BE2C (cell line): ENCODE results near the gene MLPH.
"Not testable (repeated sequence)": the region's sequence is repeated elsewhere in the genome, so short reads cannot be mapped to it uniquely, and the experiment has no call there.

Source experiments
- DNase-seq: peaks from one replicate; pipeline ENCODE4 v3.0.0-alpha.2; 2020
- H3K27me3 ChIP-seq: fragments of 250-450 bp; sonication (Bioruptor Pico); 2 replicates; pipeline ENCODE4 v1.5.1; 2020; ENCODE audit warnings: mild to moderate bottlenecking
- H3K36me3 ChIP-seq: fragments of 250-450 bp; sonication (Bioruptor Pico); 2 replicates; pipeline ENCODE4 v1.5.1; 2020; ENCODE audit warnings: mild to moderate bottlenecking
- H3K4me1 ChIP-seq: fragments of 250-450 bp; sonication (Bioruptor Pico); 2 replicates; pipeline ENCODE4 v1.5.1; 2020
- H3K4me3 ChIP-seq: 2 replicates; pipeline ENCODE4 v1.5.1; 2011; ENCODE audit warnings: low read depth, low read length
- H3K9me3 ChIP-seq: fragments of 250-450 bp; sonication (Bioruptor Pico); 2 replicates; pipeline ENCODE4 v1.5.1; 2020
- CTCF ChIP-seq: IDR thresholded peaks from 2 replicates; pipeline ENCODE4 v1.5.1; 2012; ENCODE audit warnings: mild to moderate bottlenecking, low read depth, low read length

The MLPH gene

GRCh38 chr2:237464757-237465391 lies 22.2 kb upstream of the MLPH start:
- H3K4me1 ChIP-seq = no peaks in the 10 kb centered on the region
- H3K9me3 ChIP-seq = no peaks in the 10 kb centered on the region
- H3K27me3 ChIP-seq = no peaks in the 10 kb centered on the region
- H3K4me3 ChIP-seq = no peak overlapping the region
- H3K36me3 ChIP-seq = no peaks in the 10 kb centered on the region
- no peak for DNase-seq
- TF ChIP-seq CTCF = no peak

GRCh38 chr2:237465515-237466148 lies 21.4 kb upstream of the MLPH start:
- Histone ChIP-seq H3K36me3 (no peaks in the 10 kb centered on the region), H3K4me1 (no peaks in the 10 kb centered on the region), H3K27me3 (no peaks in the 10 kb centered on the region), H3K4me3 (no peak overlapping the region), H3K9me3 (no peaks in the 10 kb centered on the region)
- no peak for DNase-seq
- TF ChIP-seq CTCF = no peak

- TF ChIP-seq CTCF = no peak
Observed at GRCh38 chr2:237466211-237466610, 20.8 kb upstream of the MLPH start.

GRCh38 chr2:237467447-237468179 lies 19.4 kb upstream of the MLPH start:
- Histone ChIP-seq H3K36me3 (no peaks in the 10 kb centered on the region), H3K4me3 (no peak overlapping the region), H3K27me3 (no peaks in the 10 kb centered on the region), H3K9me3 (no peaks in the 10 kb centered on the region), H3K4me1 (no peaks in the 10 kb centered on the region)
- TF ChIP-seq CTCF = no peak
- DNase-seq = no peak

More at GRCh38 chr2:237466211-237466610, 20.8 kb upstream of the MLPH start:
- DNase-seq = no peak
- no peak overlapping the region for H3K4me3 ChIP-seq
- H3K36me3 ChIP-seq = no peaks in the 10 kb centered on the region
- no peaks in the 10 kb centered on the region for H3K4me1 ChIP-seq
- H3K27me3 ChIP-seq = no peaks in the 10 kb centered on the region
- H3K9me3 ChIP-seq = no peaks in the 10 kb centered on the region

- DNase-seq, H3K4me1 ChIP-seq, H3K9me3 ChIP-seq, H3K4me3 ChIP-seq, H3K36me3 ChIP-seq, H3K27me3 ChIP-seq: not testable (repeated sequence)
Observed at GRCh38 chr2:237469410-237469809, 17.6 kb upstream of the MLPH start.

GRCh38 chr2:237469849-237470248 lies 17.2 kb upstream of the MLPH start:
- TF ChIP-seq CTCF = no peak
- DNase-seq = no peak
- Histone ChIP-seq H3K9me3 (no peaks in the 10 kb centered on the region), H3K4me3 (no peak overlapping the region), H3K36me3 (no peaks in the 10 kb centered on the region), H3K4me1 (peaks cover 4% of the 10 kb centered on the region), H3K27me3 (no peaks in the 10 kb centered on the region)
